Nucleus accumbens (tissue), 56 donors: ENCODE results near the gene REG3A.

Experiments used
- DNase-seq, 56 donors: peaks; one replicate each; lab custom pipeline; 2025; lab: John Stamatoyannopoulos, UW

The REG3A gene

GRCh38 chr2:79159653-79160052 is at the start of gene REG3A:
Gene REG3A, minus strand, starts transcription at chr2:79159753. Its CDS starts 348 bp downstream, at chr2:79159405.
- DNase-seq: no peak

- no peak for DNase-seq
Measured at GRCh38 chr2:79200762-79201161, 41.2 kb upstream of the REG3A start.

GRCh38 chr2:79191816-79192215 is 32.3 kb upstream of the REG3A start:
- no peak for DNase-seq

GRCh38 chr2:79191081-79191480 is 31.5 kb upstream of the REG3A start:
- no peak for DNase-seq

GRCh38 chr2:79189465-79189864 is 29.9 kb upstream of the REG3A start:
- DNase-seq: no peak

GRCh38 chr2:79181617-79182016 is 22.1 kb upstream of the REG3A start:
- no peak for DNase-seq

GRCh38 chr2:79180092-79180491 is 20.5 kb upstream of the REG3A start:
- no peak for DNase-seq

- no peak for DNase-seq
Measured at GRCh38 chr2:79179036-79179435, 19.5 kb upstream of the REG3A start.

GRCh38 chr2:79178076-79178674 is 18.6 kb upstream of the REG3A start:
- DNase-seq: no peak

GRCh38 chr2:79171348-79171958 is 11.9 kb upstream of the REG3A start:
- DNase-seq: no peak

GRCh38 chr2:79162801-79163200 is 3.2 kb upstream of the REG3A start:
- no peak for DNase-seq

GRCh38 chr2:79162132-79162531 is 2.6 kb upstream of the REG3A start:
- DNase-seq: no peak

GRCh38 chr2:79159030-79159429 is 523 bp downstream of the REG3A start:
- no peak for DNase-seq

GRCh38 chr2:79155826-79156476 is 3.6 kb downstream of the REG3A start:
- no peak for DNase-seq

- no peak for DNase-seq
Measured at GRCh38 chr2:79139423-79139822, 20.1 kb downstream of the REG3A start.

GRCh38 chr2:79138385-79138784 is 21.2 kb downstream of the REG3A start:
- DNase-seq: no peak

GRCh38 chr2:79131687-79132086 is 27.9 kb downstream of the REG3A start:
- DNase-seq: no peak

- DNase-seq: no peak
Measured at GRCh38 chr2:79129804-79130203, 29.7 kb downstream of the REG3A start.

- DNase-seq: no peak
Measured at GRCh38 chr2:79129260-79129659, 30.3 kb downstream of the REG3A start.

GRCh38 chr2:79128406-79128805 is 31.1 kb downstream of the REG3A start:
- no peak for DNase-seq

GRCh38 chr2:79125721-79125985 is 33.9 kb downstream of the REG3A start:
- DNase-seq: no peak

- DNase-seq: no peak
Measured at GRCh38 chr2:79124907-79125720, 34.4 kb downstream of the REG3A start.
